NCI-H1092 (cell line): ENCODE measurements around the gene TNK1.

Source experiments
- DNase-seq: peaks from one replicate; lab custom pipeline; 2025; lab: John Stamatoyannopoulos, UW

The TNK1 gene

GRCh38 chr17:7391307-7391706 lies 10.4 kb downstream of the TNK1 start:
- no peak for DNase-seq

DNA sequence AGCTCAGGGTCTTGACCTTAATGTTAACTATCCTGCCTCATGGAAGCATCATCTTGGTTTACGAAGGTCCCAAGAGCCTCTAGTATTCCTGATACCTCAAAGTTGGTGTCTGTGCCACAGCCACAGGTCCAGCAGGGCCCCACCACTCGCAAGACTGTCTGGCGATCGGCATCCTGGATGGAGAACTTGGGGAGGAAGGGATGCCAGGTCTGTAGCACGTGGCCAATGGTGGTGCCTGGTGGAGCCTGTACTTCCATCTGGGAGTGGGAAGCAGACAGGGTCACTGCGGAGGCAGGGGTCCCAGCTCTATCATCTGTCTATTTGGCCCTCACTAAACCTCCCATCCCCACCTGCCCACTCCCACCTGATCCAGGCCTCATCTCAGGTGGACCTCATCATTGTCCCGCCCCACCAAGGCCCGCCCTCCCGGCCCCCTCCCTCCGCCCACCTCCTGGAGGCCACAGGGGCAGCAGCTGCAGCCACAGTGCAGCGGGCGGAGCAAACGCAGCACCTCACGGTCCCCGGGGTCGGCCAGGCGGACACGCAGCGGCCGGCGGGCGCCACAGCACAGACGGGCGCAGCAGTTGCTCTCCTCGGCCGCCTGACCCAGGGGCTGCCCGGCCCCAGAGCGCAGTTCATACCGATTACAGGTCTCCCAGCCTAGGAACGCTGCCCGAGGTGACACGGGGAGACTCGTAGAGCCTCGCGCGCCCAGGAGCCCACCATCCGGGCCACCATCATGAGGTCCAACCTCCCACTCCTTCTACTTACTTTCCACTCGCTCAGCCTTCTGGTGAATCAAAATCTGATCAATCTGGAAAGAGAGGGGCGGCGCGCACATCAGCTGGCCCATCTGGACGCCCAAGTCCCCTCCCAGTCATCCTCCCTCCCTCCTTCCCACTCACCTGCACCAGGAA lies 12.1 kb downstream of the TNK1 start:
- DNase-seq: no peak

GRCh38 chr17:7393613-7394451 lies 12.9 kb downstream of the TNK1 start:
- DNase-seq: no peak

DNA sequence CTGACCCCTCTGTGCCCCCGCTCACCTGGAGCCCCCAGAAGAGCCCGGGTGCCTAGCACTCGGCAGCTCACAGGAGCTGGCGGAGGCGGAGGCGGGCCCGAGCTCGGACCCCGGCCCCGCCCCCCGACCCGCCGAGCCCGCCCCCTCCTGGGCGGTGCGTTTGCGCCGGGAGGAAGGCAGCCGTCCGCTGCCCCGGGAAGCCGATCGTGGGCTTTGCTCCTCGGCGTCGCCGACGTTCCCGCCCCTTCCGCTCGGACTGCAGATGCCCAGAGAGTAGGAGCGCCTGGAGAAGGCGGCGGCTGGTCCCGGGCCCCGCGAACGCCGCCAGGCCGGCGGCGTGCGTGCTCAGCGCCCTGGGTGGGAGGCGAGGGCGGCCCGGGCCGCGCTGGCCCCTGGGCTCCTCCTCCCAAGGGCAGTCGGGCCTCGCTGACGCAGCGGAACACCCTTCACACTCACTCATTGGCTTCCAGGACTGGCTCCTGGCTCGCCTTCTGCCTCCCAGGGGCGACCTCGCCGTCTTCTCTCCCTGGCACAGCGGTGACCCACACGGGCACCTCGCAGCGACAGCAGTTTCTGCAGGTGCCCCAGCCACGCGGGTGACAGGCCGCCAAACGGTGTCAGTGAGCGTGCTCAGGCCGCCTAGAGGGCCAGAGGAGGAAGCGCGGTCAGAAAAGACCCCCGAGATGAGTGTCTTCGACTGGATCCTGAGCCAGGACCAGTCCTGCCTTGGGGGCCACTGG lies 13.7 kb downstream of the TNK1 start, which contains the start of gene PLSCR3:
PLSCR3 (minus strand) TSS at position 74 of the 740 bp plus-strand sequence. CDS start 415 bp downstream, outside the sequence.
- peak; percentile 55 for DNase-seq

- DNase-seq: no peak
Observed at GRCh38 chr17:7396147-7396546, 15.3 kb downstream of the TNK1 start.

GRCh38 chr17:7398612-7399011 lies 17.7 kb downstream of the TNK1 start:
- no peak for DNase-seq

GRCh38 chr17:7403043-7403726 lies 22.3 kb downstream of the TNK1 start:
- DNase-seq: no peak

GRCh38 chr17:7403727-7403976 lies 22.8 kb downstream of the TNK1 start:
- DNase-seq: peak; percentile 49

DNA sequence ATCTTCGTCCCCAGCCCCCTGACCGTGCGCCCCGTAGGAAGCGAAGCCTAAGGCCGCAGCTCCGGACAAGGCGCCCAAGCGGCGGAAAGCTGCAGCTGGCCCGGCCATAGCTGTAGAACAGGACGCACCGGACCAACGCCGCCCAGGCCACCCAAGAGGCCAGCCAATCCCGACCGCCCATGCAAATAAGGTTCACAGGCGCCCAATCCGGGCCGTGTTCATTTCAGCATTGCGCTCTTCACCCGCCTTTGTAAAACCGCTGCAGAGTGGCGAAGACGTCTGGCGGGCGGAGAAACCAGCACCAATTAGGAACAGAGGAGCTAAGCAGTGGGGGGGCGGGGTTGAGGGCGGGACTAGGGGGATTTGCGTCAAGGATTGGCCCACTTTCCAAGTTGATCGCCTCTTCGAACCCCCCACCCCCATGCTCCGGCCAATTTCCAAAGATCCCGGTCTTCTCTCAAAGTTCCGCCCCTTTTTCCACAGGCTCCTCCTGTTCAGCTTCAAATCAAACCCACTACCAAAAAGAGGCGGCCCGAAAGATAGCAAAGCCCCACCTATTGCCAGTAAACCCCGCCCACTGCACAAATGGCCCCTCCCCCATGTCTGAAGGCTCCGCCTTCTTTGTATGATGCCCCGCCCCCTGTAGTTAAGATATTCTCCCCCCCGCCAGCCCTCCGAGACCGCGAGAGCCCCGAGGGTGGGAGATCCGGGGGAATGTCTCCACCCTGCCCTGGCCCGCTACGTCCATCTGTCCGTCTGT lies 23.3 kb downstream of the TNK1 start, which contains the start of gene TMEM256:
TMEM256 (minus strand) TSS at position 121 of the 760 bp plus-strand sequence; CDS start at position 108, 13 bp downstream.
- peak; percentile 95 for DNase-seq

DNA sequence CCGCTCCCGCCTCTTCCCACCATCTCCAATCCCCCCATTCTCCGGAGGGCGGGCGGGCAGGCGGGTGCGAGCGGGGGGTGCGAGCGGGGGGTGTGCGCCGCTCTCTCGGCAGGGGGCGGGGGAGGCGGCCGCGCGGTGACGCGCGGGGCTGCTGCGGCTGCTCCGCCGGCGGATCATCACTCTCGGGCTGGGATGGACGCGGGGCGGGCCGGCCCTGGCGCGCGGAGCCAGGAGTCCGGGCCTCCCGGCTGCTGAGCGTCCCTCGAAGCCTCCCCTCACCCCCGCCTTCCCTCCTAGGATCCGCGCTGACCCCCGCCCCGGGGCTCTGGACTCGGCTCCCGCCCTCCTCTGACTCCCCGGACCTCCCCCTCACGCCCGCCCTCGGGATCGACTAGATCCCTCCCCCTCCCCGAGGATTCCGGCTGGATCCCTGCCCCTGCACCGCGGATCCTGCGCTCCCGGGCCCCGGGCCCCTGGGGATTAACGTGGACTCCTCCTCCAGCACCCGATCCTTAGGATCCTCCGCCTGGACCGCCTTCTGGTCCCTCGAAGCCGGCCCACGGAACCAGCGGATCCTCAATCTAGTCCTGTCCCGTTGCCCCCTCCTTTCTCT lies 24.0 kb downstream of the TNK1 start:
- peak; percentile 51 for DNase-seq

DNA sequence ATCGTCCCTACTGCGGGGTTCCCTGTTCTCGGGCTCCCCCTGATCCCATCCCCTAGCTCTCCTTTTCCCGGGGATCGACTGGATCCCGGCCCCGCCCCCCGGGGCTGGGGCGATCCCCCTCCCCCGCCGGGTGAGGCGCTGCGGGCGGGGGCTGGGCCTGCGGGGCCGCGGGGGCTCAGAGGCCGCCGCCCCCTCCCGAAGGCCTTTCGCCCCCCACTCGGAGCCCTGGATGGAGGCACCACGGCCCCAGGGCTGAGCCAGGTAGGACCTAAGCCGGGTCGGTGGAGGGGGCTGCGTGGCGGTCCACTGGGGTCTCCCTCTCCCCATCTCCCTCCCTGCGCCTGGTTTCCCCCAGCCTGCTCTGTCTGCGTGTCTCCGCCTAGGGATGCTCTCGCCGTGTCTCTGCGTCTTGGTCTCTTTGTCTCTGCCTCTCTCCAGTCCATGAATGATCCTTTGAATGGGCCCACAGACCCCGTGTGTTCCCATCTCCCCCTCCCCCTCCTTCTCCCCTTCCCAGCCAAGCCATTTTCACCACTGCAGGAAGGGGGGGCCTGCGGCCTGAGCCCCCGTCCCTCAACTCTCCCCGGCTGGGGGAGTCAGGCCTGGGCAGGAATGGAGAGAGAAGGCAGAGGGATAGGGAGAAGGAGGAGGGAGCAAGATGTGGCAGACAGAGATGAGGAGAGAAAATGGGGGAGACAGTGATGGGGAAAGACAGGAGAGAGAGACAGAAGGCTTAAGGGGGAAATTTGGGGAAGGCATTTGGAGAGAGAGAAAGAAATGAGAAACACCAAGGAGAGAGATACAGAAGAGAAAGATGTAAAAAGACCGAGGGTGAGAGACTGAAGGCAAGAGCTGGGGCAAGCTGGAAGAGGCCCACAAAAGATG lies 24.7 kb downstream of the TNK1 start:
- no peak for DNase-seq

DNA sequence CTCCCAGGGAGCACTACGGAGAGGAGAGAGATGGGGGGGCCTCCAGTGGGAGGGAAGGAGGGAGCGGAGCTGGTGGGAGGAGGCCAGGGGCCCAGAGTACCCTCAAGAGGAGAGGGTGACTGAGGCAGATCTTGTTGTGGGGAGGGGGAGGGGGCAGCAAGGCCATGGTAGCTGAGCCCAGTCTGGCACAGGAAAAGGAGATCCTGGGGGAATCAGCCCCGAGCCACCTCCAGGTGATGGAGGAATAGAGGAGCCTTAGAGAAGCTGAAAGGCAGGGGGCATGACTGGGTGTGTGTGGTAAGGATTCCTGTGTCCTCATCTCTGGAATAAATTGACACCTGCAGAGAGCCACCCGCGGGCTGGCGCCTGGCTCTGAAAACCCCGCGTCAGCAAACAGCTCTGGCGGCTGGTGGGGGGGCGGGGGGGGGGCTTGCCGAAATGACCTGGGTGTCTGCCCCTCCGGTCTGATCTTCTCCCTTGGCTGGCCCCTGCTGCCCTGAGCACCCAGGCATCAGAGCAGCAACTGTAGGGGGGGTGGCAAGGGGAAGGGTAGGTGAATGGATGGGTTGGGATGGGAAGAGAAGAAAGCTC lies 25.4 kb downstream of the TNK1 start:
- DNase-seq: no peak

DNA sequence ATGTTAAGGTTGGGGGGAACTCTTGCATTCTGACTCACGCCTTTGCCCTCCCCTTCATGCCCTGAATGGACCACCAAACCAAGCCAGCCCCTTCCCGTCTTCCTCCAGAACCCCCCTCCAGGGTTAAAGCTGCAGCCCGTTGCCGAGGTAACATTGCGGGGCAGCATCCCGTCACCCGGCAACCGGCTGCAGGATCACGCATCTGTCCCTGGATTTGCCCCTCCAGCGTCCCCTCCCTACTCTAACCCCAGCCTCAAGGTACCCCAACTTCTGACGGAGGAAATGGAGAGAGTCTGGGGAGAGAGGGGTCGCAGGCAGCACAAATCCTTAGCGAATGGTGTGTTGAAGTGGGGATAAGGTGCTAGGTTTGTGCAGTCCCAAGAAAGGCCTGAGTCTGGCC lies 26.2 kb downstream of the TNK1 start:
- DNase-seq: no peak

- DNase-seq: no peak
Observed at GRCh38 chr17:7407485-7408251, 26.8 kb downstream of the TNK1 start, which contains the start of gene NLGN2. TSS of gene NLGN2 (plus strand) at chr17:7407845. CDS start at chr17:7408256, 411 bp downstream.

GRCh38 chr17:7408252-7408727 lies 27.4 kb downstream of the TNK1 start:
- DNase-seq: no peak

DNA sequence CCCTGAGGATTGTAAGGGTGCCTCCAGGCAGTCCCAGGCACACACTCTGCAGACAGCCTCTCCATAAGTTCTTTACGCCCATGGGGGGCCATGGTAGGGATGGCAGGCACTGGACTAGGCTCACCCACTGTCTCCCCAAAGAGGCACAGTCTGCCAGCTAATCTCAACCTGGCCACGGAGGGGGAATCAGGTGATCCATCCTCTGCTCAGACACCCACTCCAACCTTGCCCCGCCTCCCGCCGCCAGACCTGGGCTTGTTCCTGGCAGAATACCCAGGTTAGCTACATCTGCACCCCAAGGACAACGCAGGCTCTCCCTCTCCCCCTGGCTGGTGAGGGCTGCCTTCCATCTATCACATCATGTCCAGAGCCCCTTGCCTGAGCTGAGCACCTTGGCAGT lies 28.0 kb downstream of the TNK1 start:
- DNase-seq: no peak

DNA sequence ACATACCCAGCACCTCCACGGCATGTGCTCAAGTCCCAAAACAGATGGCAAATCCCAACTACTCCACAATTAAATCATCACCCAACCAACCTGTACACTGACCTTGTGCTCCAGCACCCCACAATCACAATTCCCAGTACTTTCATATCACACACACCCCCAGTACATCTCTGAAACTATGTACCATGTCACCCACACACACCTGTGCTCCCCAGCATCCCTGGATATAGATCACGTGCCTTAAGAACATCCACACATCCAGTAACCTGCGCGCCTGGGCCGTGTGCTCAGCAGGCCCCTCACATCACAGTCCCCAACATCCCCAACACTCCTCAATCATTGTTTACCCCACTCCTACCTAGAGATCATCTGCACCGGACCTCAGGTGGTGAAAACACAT lies 28.8 kb downstream of the TNK1 start:
- DNase-seq: no peak
